ENCODE results near the gene IL17REL.

Gene IL17REL

GRCh38 chr22:49996119-49996517 is 16.4 kb downstream of the IL17REL start:
- TF ChIP-seq CTCF (IDR thresholded peaks at IDR 0.05; ENCODE audit: low read depth, low read length, missing control alignments) = no peak
- H3K4me3 ChIP-seq (replicated peaks; ENCODE audit: low read depth, low read length) = no peak overlapping the region
- no peak for DNase-seq (ENCODE audit: extremely low read depth, low read depth)

- no peak for TF ChIP-seq CTCF (IDR thresholded peaks at IDR 0.05; ENCODE audit: low read depth, low read length, missing control alignments)
- no peak overlapping the region for H3K4me3 ChIP-seq (replicated peaks; ENCODE audit: low read depth, low read length)
- no peak for DNase-seq (ENCODE audit: extremely low read depth, low read depth)
These were observed 17.0 kb downstream of the IL17REL start for GRCh38 chr22:49995361-49996118.

- no peak for DNase-seq (ENCODE audit: extremely low read depth, low read depth)
These were observed 17.6 kb downstream of the IL17REL start for GRCh38 chr22:49995041-49995360.

GRCh38 chr22:49994361-49995040 is 18.1 kb downstream of the IL17REL start:
- DNase-seq (ENCODE audit: extremely low read depth, low read depth) = no peak
- no peak for TF ChIP-seq CTCF (IDR thresholded peaks at IDR 0.05; ENCODE audit: low read depth, low read length, missing control alignments)
- H3K4me3 ChIP-seq (replicated peaks; ENCODE audit: low read depth, low read length) = no peak overlapping the region

More at GRCh38 chr22:49995041-49995360, 17.6 kb downstream of the IL17REL start:
- H3K4me3 ChIP-seq (replicated peaks; ENCODE audit: low read depth, low read length) = no peak overlapping the region
- no peak for TF ChIP-seq CTCF (IDR thresholded peaks at IDR 0.05; ENCODE audit: low read depth, low read length, missing control alignments)

- no peak overlapping the region for H3K4me3 ChIP-seq (replicated peaks; ENCODE audit: low read depth, low read length)
- no peak for DNase-seq (ENCODE audit: extremely low read depth, low read depth)
These were observed 18.8 kb downstream of the IL17REL start for GRCh38 chr22:49993649-49994360.

More at GRCh38 chr22:49993649-49994360, 18.8 kb downstream of the IL17REL start:
- TF ChIP-seq CTCF (IDR thresholded peaks at IDR 0.05; ENCODE audit: low read depth, low read length, missing control alignments) = no peak

All from HFF-Myc (cell line).